ENCODE measurements around the gene RITA1.

DNA sequence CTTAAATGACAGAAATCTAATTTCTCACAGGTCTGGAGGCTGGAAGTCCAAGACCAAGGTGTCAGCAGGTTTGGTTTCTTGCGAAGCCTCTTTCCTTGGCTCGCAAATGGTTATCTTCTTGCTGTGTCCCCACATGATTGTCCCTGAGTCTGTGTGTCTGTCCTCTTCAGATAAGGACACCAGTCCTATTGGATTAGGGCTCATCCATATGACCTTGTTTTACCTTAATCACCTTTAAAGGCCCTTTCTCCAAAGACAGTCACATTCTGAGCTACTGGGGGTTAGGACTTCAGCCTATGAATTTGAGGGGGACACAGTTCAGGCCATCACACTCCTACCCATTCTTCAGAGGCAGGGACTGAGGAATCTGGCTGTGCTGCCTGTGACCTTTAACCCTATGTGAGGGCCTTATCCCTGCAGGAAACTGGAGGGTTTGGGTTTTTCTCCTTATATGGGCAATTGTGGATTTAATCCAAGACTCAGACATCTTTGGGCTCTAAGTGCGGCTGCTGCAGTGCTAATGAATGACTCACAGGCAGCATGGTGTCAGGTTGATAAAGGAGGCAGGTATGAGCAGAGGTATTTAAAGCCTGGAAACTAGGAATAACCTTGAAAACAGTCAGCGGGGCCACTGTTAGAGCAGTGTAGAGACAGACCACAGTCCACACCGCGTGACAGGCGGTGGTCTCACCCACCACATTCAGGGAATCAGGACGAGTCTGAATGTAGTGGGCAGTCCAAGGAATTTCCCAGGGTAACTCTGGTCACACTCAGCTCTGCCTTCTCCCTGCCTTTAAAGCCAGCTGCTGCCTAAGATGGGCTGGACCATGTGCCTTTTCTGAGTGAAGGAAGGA is 45.9 kb downstream of the RITA1 start:
- TF ChIP-seq, protein P1, sequence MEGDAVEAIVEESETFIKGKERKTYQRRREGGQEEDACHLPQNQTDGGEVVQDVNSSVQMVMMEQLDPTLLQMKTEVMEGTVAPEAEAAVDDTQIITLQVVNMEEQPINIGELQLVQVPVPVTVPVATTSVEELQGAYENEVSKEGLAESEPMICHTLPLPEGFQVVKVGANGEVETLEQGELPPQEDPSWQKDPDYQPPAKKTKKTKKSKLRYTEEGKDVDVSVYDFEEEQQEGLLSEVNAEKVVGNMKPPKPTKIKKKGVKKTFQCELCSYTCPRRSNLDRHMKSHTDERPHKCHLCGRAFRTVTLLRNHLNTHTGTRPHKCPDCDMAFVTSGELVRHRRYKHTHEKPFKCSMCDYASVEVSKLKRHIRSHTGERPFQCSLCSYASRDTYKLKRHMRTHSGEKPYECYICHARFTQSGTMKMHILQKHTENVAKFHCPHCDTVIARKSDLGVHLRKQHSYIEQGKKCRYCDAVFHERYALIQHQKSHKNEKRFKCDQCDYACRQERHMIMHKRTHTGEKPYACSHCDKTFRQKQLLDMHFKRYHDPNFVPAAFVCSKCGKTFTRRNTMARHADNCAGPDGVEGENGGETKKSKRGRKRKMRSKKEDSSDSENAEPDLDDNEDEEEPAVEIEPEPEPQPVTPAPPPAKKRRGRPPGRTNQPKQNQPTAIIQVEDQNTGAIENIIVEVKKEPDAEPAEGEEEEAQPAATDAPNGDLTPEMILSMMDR (IDR thresholded peaks at IDR 0.05), result no peak
- TF ChIP-seq EZH2 (IDR thresholded peaks at IDR 0.05; ENCODE audit: borderline replicate concordance, insufficient read depth, low read depth, low read length, poor library complexity, severe bottlenecking), result no peak
